ENCODE measurements around the gene DUOX2.
"Not testable (repeated sequence)": the region's sequence is repeated elsewhere in the genome, so short reads cannot be mapped to it uniquely, and the experiment has no call there.

Gene DUOX2

DNA sequence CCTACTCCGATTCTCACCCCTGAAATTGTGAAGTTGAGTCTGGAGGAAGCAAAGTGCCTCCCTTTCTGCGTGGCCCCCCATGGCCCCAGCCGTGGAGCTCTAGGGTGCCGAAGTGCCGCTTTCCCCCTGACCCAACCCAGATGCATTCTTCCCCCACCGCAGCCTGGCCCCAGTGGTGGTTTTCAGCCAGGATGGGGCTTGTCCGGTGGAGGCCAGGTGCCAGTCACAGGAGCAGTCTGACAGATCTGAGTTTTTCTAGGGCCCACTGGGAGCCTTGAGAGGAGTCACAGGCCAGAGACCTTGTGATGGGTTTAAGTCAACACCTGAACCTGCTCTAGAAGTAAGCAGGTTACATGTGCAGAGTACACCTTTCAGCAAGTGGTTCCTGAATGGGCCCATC is 51.7 kb downstream of the DUOX2 start:
- not testable (repeated sequence) for DNase-seq

GRCh38 chr15:45058690-45059675 is 55.0 kb downstream of the DUOX2 start:
- DNase-seq = not testable (repeated sequence)

- not testable (repeated sequence) for DNase-seq
These were observed 61.3 kb downstream of the DUOX2 start for GRCh38 chr15:45052676-45053075.

DNA sequence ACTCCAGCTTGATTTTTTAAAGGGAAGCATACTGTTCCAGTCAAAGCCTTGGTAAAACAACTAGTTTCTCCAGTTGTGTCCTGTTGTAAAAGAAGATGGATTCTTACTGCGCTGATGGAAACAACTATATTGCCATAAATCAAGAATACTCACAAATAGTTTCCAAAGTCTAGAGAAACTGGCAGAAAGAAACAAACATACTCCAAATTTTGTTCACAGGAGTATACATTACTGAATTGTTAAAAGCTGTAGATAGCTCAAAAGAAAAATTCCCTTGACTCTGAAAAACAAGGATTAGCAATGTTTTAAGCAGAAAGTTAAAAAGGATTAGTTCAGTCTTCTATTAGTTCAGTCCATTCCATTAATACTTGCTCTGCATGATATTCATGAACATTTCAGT is 63.4 kb downstream of the DUOX2 start:
- no peak for DNase-seq

DNA sequence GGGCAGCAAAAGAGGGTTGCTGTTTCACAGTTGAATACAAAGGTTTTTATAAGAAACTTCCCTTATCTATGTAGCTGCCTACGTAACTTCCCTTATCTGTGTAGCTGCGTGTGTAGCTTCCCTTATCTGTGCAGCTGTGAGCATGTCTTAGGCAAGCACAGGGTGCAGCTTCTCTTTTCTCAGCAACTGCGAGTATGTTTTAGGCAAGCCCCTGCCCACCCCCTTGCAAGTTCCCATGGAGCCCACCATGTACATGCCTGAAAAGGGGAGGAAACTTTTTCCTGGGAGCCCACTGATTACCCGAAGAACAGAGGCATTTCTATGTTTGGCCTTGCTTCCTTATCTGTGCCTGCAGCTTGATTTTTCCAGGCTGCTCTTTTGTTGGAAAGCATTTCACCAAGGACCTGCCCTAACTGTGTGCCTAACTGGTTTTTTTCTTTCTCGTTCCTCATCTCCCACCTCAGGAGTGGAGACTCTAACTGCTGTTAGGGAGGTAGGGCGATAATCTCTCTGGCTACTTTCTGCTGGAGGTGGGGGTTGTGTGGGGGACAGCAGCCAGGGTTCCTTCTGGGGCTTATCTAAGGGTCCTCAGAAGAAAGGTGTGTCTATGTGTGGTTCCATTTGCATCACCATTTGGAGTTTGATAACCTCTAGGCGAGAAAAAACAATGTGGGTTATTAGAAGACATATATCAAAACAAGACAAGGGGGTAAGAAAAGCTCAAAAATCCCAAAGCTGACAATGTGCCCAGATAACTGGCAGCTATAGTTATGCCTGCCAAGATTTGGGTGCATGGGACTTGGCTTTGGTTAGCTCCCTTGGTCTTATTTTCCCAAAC is 65.0 kb downstream of the DUOX2 start:
- peak; percentile 87 for DNase-seq

- not testable (repeated sequence) for DNase-seq
These were observed 65.6 kb downstream of the DUOX2 start for GRCh38 chr15:45048449-45048793.

- DNase-seq = not testable (repeated sequence)
These were observed 69.7 kb downstream of the DUOX2 start for GRCh38 chr15:45044270-45044669.

- DNase-seq = not testable (repeated sequence)
These were observed 71.1 kb downstream of the DUOX2 start for GRCh38 chr15:45042859-45043258.
